Adipocyte (in vitro differentiated cells): ENCODE measurements around the gene WNT3.

Source experiments
- DNase-seq: peaks from one replicate; pipeline ENCODE4 v3.0.0-alpha.2; 2015; ENCODE audit warnings: low read depth
- H3K27me3 ChIP-seq: replicated peaks from 2 replicates; pipeline ENCODE4 v1.7.0; 2013; ENCODE audit warnings: mild to moderate bottlenecking, low read length, moderate library complexity; ENCODE audit not compliant: control insufficient read depth, insufficient read depth
- H3K36me3 ChIP-seq: 2 replicates; pipeline ENCODE4 v1.7.0; 2013; ENCODE audit warnings: low read length, mild to moderate bottlenecking, moderate library complexity; ENCODE audit not compliant: control insufficient read depth, insufficient read depth, severe bottlenecking
- H3K4me1 ChIP-seq: 2 replicates; pipeline ENCODE4 v1.7.0; 2013; ENCODE audit warnings: mild to moderate bottlenecking, low read length, moderate library complexity; ENCODE audit not compliant: control insufficient read depth, insufficient read depth
- H3K4me3 ChIP-seq: 2 replicates; pipeline ENCODE4 v1.7.0; 2013; ENCODE audit warnings: mild to moderate bottlenecking, low read length, moderate library complexity
- H3K9ac ChIP-seq: 2 replicates; pipeline ENCODE4 v1.7.0; 2013; ENCODE audit warnings: mild to moderate bottlenecking, low read length, moderate library complexity
- H3K9me3 ChIP-seq: 2 replicates; pipeline ENCODE4 v1.7.0; 2013; ENCODE audit warnings: mild to moderate bottlenecking, low read length, moderate library complexity; ENCODE audit not compliant: control insufficient read depth

Gene WNT3, protein sequence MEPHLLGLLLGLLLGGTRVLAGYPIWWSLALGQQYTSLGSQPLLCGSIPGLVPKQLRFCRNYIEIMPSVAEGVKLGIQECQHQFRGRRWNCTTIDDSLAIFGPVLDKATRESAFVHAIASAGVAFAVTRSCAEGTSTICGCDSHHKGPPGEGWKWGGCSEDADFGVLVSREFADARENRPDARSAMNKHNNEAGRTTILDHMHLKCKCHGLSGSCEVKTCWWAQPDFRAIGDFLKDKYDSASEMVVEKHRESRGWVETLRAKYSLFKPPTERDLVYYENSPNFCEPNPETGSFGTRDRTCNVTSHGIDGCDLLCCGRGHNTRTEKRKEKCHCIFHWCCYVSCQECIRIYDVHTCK

DNA sequence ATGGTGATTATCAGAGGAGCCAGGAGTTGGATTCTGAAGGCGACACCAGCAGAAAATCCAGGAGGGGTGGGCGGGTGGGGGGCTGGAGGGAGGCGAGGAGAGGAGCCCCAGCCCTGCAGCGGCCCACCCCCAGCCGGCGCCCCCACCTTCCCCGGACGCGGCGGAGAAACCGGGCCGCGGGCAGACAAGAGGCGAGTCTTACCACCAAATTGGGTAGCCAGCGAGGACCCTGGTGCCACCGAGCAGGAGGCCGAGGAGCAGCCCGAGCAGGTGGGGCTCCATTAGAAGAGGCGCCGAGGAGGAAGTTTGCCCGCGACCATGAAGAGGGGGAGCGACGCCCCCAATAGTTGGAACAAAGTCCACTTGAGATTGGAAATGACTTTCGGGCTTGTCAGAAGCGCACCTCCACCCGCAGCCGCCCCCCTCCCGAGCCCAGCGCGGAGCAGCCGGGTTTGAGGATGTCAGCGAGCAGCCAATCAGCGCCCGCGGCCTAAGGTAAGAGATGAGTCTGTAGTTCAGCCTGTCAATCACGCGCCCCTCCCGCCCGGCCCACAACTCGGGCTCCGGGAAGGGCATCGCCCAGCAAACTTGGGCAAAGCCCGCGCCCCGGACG lies at the start of gene WNT3:
WNT3 (minus strand) TSS at position 377 of the 613 bp plus-strand sequence; CDS start at position 282, 95 bp downstream.
- peak within 1 kb of the TSS; percentile 66 for H3K4me3 ChIP-seq
- H3K27me3 ChIP-seq, result peaks cover 84% of the 10 kb centered on the region
- DNase-seq, result peak; percentile 28
- H3K9me3 ChIP-seq, result no peaks in the 10 kb centered on the region
- H3K36me3 ChIP-seq, result no peaks in the 10 kb centered on the region
- H3K9ac ChIP-seq, result no peak within 1 kb of the TSS
- H3K4me1 ChIP-seq, result peaks cover 5% of the 10 kb centered on the region

DNA sequence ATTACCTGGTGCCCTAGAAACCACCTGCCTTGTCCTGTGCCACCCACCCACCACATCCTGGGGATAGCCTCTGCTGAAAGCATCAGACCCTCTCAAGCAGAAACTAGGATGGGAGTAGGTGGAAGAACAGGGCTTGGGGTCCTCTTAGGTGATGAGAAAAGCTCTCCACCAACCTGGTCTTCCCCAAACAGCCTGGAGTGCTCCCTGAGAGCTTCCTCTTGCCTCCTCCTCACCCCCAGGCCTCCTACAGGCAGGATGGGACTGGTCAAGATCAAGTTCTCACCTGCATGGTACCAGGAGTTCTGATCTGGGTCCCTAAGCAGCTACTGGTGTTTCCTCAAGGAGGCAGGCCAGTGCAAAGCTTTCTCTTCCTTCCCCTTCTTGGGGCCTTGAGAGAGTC lies 48.3 kb upstream of the WNT3 start:
- peaks cover 3% of the 10 kb centered on the region for H3K4me1 ChIP-seq
- H3K4me3 ChIP-seq, result no peak overlapping the region

DNA sequence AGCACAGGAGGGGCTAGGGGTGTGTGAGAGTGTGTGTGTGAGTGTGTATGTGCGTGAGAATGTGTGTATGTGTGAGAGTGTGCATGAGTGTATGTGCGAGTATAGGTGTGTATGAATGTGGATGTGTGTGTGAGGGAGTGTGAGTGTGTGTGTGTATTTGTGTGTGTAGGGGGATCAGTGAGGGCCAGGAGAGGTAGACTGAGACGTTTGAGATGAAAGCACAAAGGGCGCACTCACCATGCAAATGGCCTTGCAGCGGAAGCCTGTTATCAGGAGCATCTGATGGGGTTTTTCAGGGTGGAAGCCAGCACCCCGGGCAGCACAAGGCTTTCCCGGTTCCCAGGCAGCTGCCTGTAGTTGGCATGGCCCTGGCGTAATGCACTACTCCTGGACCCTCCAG lies 47.8 kb upstream of the WNT3 start:
- Histone ChIP-seq H3K4me1 (peaks cover 3% of the 10 kb centered on the region), H3K27me3 (peaks cover 52% of the 10 kb centered on the region), H3K9me3 (peaks cover 3% of the 10 kb centered on the region), H3K36me3 (no peaks in the 10 kb centered on the region), H3K9ac (no peak overlapping the region), H3K4me3 (no peak overlapping the region)
- DNase-seq, result no peak

More for the DNA sequence above, 48.3 kb upstream of the WNT3 start:
- no peaks in the 10 kb centered on the region for H3K36me3 ChIP-seq
- no peak overlapping the region for H3K9ac ChIP-seq
- peaks cover 3% of the 10 kb centered on the region for H3K9me3 ChIP-seq
- no peak for DNase-seq
- peaks cover 53% of the 10 kb centered on the region for H3K27me3 ChIP-seq

DNA sequence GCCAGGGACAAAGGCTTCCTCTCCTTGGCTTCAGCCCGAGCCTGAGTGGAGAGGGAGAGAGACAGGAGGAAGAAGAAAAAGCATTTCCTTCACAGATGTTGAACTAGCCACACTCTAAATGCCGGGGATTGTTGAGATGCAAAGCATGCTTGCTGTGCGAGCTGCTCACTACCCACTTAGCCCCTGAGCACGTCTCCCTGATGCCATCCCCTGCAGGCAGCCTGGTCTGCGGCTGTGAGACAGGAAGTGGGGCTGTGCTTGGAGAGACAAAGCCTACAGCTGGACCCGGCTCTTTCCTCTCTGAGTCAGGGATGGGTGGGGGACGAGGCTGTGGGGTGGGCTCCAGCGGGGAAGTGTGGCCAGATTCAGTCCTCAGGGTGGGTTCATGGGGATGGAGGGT lies 46.6 kb upstream of the WNT3 start:
- peaks cover 46% of the 10 kb centered on the region for H3K27me3 ChIP-seq
- H3K4me1 ChIP-seq, result peaks cover 3% of the 10 kb centered on the region
- no peak overlapping the region for H3K9ac ChIP-seq
- H3K36me3 ChIP-seq, result no peaks in the 10 kb centered on the region
- H3K4me3 ChIP-seq, result no peak overlapping the region
- peak; percentile 59 for DNase-seq
- peaks cover 3% of the 10 kb centered on the region for H3K9me3 ChIP-seq

DNA sequence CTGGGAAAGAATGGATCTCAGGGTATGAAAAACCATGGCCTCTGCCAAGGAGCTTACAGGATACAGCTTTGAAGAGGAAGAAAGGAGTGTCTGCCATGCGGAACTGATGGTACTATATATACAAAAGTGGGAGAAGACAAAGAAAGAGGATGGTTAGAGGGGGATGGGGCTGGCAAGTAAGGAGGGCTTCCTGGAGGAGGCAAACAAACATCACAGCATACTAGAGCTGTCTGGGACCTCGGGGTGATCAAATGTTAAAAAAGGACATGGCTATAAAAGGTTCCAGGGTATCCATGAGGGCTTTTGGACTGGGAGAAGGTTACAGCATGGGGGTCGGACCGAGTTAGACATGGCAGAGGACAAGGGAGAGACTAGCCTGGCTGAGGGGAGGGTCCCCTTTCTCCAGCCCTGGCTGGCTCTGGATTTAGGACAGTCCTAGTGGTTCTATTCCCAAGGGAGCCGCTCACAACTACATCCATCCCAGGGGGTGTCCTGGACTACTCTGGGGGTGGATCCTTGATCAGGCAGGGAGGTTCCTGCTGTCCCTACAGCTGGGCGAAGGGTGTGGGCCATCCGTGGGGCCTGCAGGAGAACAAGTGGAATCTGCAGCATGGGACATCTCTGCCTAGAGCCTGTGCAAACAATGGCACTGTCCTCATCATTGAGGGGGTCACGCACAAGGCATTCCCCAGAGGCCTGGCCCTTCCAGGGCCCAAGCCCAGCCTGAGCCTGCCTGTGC lies 45.1 kb upstream of the WNT3 start:
- DNase-seq, result no peak
- peaks cover under 1% of the 10 kb centered on the region for H3K4me1 ChIP-seq
- no peak overlapping the region for H3K4me3 ChIP-seq
- no peaks in the 10 kb centered on the region for H3K36me3 ChIP-seq
- peaks cover 46% of the 10 kb centered on the region for H3K27me3 ChIP-seq
- H3K9me3 ChIP-seq, result peaks cover 3% of the 10 kb centered on the region
- H3K9ac ChIP-seq, result no peak overlapping the region

DNA sequence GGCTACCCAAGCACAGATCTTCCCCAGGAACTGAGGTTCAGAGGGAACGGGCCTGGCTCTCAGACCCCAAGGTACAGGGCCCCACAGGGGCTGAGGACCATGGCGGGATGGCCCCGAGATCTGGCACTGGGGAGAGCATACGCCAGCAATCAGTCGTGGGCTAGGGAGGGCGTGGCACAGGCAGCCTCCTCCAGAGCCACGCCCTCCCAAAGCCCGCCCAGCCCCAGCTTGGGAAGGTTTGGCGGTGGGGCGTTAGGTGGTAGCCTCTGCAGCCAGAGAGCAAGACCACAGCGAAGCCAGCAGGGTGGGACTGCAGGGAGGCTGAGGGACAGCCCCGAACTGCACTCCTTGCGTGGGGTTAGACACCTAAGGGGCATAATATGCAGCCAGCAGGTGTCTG lies 44.5 kb upstream of the WNT3 start:
- Histone ChIP-seq H3K9ac (no peak overlapping the region), H3K27me3 (peaks cover 46% of the 10 kb centered on the region), H3K9me3 (peaks cover 3% of the 10 kb centered on the region), H3K4me1 (no peaks in the 10 kb centered on the region), H3K4me3 (no peak overlapping the region), H3K36me3 (no peaks in the 10 kb centered on the region)
- DNase-seq, result no peak

DNA sequence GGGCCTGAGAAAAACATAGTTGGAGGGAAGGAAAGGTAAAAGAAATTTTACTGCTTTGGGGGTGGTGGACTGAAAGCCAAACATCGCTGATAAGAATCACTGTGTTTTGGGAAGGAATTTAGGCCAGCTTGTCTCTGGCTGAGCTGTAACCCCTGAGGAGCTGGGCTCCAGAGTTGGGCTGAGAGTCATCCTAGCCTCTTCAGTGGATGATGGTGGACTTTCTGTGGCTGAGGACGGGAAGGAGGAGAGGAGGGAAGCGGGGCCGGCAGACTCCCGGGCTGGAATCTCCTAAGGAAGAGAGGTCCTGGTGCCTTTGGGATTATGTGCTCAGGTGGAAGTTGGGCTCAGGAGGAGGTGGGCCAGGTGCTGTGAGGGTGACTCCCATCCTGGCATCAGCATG lies 41.5 kb upstream of the WNT3 start:
- H3K9me3 ChIP-seq, result peaks cover 1% of the 10 kb centered on the region
- no peaks in the 10 kb centered on the region for H3K36me3 ChIP-seq
- no peaks in the 10 kb centered on the region for H3K4me1 ChIP-seq
- no peak overlapping the region for H3K4me3 ChIP-seq
- H3K27me3 ChIP-seq, result peaks cover 26% of the 10 kb centered on the region
- H3K9ac ChIP-seq, result no peak overlapping the region
- no peak for DNase-seq

DNA sequence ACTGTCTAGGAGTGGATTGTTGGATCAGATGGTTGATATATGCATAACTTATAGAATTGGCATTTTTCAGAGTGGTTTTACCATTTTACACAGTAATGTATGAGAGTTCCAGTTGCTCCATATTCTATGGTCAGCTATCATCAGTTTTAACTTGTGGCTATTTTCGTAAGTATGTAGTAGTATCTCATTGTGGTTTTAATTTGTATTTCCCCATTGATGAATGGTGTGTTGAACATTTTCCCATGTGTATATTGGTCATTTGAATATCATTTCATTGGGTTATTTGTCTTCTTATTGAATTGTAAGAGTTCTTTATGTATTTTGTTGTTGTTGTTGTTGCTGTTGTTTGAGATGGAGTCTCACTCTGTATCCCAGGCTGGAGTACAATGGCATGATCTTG lies 39.1 kb upstream of the WNT3 start:
- Histone ChIP-seq H3K36me3 (no peaks in the 10 kb centered on the region), H3K9ac (no peak overlapping the region), H3K4me1 (no peaks in the 10 kb centered on the region), H3K27me3 (peaks cover 5% of the 10 kb centered on the region), H3K4me3 (no peak overlapping the region), H3K9me3 (no peaks in the 10 kb centered on the region)
- DNase-seq, result no peak

DNA sequence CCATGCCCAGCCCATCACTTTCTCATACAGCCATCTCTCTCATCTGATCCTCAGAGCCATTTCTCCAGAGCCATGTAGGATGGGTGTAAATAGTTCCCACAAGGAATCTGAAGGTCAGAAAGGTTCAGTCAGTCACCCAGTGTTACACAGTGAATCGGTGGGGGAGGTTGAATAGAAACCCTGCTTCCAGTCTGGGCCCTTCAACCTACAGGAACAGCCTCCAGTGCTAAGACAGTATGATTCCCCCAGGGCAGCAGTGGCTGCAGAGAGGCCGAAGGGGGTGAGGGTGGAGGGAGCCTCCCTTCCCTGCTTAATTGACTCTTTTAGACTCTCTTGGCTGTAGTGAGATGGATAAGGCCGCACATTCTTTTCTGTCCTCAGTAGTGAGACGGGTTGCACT lies 36.5 kb upstream of the WNT3 start:
- H3K9me3 ChIP-seq, result no peaks in the 10 kb centered on the region
- no peaks in the 10 kb centered on the region for H3K4me1 ChIP-seq
- no peak for DNase-seq
- no peak overlapping the region for H3K4me3 ChIP-seq
- no peaks in the 10 kb centered on the region for H3K36me3 ChIP-seq
- H3K27me3 ChIP-seq, result peaks cover 23% of the 10 kb centered on the region
- H3K9ac ChIP-seq, result no peak overlapping the region

DNA sequence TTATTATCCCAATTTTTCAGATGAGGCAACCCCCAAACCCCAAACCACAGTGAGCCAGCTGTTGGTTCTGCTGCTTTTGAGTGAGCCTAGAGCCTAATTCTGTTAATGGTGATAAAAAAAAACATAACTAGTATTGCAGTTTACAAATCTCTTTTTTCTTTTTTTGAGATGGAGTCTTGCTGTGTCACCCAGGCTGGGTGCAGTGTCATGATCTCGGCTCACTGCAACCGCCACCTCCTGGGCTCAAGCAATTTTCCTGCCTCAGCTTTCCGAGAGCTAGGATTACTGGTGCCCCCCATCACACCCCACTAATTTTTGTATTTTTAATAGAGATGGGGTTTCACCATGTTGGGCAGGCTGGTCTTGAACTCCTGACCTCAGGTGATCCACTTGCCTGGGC lies 36.0 kb upstream of the WNT3 start:
- Histone ChIP-seq H3K4me1 (no peaks in the 10 kb centered on the region), H3K4me3 (no peak overlapping the region), H3K27me3 (peaks cover 27% of the 10 kb centered on the region), H3K36me3 (no peaks in the 10 kb centered on the region), H3K9me3 (no peaks in the 10 kb centered on the region), H3K9ac (no peak overlapping the region)
- no peak for DNase-seq

DNA sequence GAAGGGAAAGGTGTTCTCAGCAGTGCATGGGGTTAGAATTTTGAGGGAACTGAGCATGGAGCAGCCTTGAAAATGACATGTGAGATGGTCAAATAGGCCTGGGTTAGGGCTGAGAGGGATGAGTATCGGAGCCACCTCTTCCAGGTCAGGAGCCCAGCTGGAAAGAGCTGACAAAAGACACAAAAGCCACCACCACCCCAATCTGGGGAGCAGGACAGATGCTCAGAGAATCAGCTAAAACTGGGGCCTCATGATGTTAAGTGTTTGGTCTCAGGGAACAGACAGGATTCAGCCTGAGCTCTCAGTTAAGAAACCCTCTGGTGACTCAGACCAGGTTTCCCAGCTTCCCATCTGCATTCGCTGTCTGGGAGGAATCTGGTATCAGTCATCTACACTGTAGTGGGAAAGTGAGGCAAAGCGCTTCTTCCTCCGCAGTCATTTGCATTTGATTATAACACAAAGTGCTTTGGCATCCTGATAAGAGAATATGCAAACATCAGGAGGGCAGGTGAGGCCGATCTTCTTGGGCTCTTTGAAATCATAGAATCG lies 35.5 kb upstream of the WNT3 start:
- Histone ChIP-seq H3K4me1 (no peaks in the 10 kb centered on the region), H3K27me3 (peaks cover 33% of the 10 kb centered on the region), H3K36me3 (no peaks in the 10 kb centered on the region), H3K9ac (no peak overlapping the region), H3K4me3 (no peak overlapping the region), H3K9me3 (no peaks in the 10 kb centered on the region)
- DNase-seq, result peak; percentile 52
